ENCODE data around the gene PAX6. TPM values are rescaled to one million over a fixed set of nuclear protein-coding genes. Genes with fewer than 3 reads are reported as not detected.

Gene PAX6
- total RNA-seq, 1 donor from 2014 or later, result 2.7 TPM

DNA sequence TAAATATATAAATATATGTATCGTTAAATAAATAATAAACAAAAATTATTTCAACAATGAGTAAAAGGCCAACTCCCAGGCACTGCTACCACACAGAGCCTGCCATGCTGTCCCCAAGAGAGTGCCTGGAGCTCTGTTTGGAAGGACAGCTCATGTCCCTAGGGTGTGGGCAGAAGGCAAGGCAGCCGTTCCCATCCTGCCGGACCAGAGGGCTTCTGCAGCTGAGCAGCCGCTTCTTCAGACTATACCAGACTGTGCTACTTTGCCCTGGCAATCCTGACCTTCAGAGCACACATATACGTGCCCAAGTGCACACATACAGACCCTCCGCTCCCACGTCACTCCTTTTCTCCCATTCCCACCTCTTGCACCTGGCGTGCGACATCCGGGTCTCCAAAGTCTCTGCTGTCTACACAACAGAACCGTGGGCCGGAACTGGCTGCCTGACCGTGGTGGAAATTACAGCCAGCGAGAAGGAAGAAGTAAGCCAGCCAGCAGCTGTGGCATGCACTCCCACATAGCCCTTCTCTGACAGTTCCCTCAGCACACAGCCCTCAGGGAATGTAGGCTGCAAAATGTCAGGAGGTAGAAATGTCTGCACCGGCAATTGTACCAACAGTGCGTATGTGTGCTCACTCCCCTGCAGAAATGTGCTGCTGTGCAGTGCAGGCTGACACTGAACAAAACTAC is 24.0 kb downstream of the PAX6 start:
- Mint-ChIP-seq H3K27me3 (ENCODE audit: unreplicated experiment) (no peaks in the 10 kb centered on the region), H3K9me3 (ENCODE audit: unreplicated experiment) (no peaks in the 10 kb centered on the region), H3K4me3 (ENCODE audit: unreplicated experiment) (no peak overlapping the region), H3K36me3 (ENCODE audit: low read depth, unreplicated experiment) (no peaks in the 10 kb centered on the region), H3K27ac (ENCODE audit: unreplicated experiment) (no peak overlapping the region), H3K4me1 (ENCODE audit: unreplicated experiment) (no peaks in the 10 kb centered on the region)
- no peak for DNase-seq (ENCODE audit: low spot score)
- TF ChIP-seq, protein P1, sequence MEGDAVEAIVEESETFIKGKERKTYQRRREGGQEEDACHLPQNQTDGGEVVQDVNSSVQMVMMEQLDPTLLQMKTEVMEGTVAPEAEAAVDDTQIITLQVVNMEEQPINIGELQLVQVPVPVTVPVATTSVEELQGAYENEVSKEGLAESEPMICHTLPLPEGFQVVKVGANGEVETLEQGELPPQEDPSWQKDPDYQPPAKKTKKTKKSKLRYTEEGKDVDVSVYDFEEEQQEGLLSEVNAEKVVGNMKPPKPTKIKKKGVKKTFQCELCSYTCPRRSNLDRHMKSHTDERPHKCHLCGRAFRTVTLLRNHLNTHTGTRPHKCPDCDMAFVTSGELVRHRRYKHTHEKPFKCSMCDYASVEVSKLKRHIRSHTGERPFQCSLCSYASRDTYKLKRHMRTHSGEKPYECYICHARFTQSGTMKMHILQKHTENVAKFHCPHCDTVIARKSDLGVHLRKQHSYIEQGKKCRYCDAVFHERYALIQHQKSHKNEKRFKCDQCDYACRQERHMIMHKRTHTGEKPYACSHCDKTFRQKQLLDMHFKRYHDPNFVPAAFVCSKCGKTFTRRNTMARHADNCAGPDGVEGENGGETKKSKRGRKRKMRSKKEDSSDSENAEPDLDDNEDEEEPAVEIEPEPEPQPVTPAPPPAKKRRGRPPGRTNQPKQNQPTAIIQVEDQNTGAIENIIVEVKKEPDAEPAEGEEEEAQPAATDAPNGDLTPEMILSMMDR (IDR thresholded peaks at IDR 0.05; ENCODE audit: unreplicated experiment), result no peak

DNA sequence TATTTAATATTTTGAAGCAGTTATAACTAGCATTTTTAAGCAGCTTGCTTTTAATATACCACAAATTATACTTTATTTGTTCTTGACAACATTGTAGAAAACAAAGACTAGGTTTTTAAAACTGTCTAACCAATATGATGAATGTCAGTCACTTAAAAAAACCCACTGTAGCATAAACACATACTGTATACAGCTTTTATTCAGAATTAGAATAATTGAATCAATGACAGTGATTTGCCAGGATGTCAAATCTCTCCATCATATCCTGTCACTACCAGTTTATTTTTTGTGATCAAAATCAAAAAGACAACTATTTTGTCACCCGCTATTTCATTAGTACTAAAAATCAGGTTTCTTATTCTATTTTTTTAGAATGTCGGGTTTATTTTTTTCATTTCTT is 26.5 kb downstream of the PAX6 start:
- no peaks in the 10 kb centered on the region for H3K9me3 Mint-ChIP-seq (ENCODE audit: unreplicated experiment)
- no peaks in the 10 kb centered on the region for H3K36me3 Mint-ChIP-seq (ENCODE audit: low read depth, unreplicated experiment)
- DNase-seq (ENCODE audit: low spot score), result no peak
- H3K4me3 Mint-ChIP-seq (ENCODE audit: unreplicated experiment), result no peak overlapping the region
- H3K27me3 Mint-ChIP-seq (ENCODE audit: unreplicated experiment), result no peaks in the 10 kb centered on the region
- TF ChIP-seq, protein P1 (IDR thresholded peaks at IDR 0.05; ENCODE audit: unreplicated experiment), result no peak
- no peak overlapping the region for H3K27ac Mint-ChIP-seq (ENCODE audit: unreplicated experiment)
- no peaks in the 10 kb centered on the region for H3K4me1 Mint-ChIP-seq (ENCODE audit: unreplicated experiment)

DNA sequence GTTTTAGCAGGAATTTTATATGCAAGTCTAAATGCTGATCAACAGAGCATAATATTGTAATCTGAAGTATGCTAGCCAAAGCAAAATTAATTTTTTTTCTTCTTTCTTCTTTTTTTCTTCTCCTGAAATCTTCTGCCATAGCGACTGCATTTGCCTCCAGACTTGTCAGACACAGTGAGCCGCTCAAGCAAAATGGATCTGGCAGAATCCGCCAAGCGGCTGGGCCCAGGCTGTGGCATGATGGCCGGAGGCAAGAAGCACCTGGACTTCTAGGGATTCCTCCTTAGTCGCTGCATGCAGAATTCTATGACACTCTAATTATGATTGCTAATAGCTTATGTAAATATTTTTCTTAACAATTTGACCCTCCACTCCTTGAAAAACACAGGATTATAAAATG is 27.9 kb downstream of the PAX6 start:
- no peaks in the 10 kb centered on the region for H3K27me3 Mint-ChIP-seq (ENCODE audit: unreplicated experiment)
- no peak for DNase-seq (ENCODE audit: low spot score)
- H3K4me3 Mint-ChIP-seq (ENCODE audit: unreplicated experiment), result no peak overlapping the region
- H3K36me3 Mint-ChIP-seq (ENCODE audit: low read depth, unreplicated experiment), result no peaks in the 10 kb centered on the region
- H3K4me1 Mint-ChIP-seq (ENCODE audit: unreplicated experiment), result no peaks in the 10 kb centered on the region
- no peaks in the 10 kb centered on the region for H3K9me3 Mint-ChIP-seq (ENCODE audit: unreplicated experiment)
- H3K27ac Mint-ChIP-seq (ENCODE audit: unreplicated experiment), result no peak overlapping the region
- TF ChIP-seq, protein P1 (IDR thresholded peaks at IDR 0.05; ENCODE audit: unreplicated experiment), result no peak

DNA sequence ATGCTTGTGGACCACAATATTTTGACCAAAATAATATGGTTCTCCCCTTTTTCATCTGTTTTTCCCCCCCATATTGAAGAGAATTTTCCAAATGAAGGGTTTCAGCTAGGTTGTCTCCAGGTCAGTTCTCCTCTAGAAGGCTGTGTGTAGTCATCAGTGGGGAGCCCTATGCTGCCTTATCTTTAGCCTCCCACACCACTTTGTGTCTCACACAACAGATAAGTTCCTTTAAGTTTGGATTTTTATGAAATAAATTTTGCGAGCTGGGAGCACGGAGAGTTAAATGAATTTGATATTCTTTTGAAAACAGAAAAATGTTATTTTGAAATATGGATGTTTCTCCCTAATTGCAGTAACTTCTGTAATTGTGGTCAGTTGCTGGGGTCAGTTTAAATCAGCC is 28.9 kb downstream of the PAX6 start:
- no peak for DNase-seq (ENCODE audit: low spot score)
- H3K4me1 Mint-ChIP-seq (ENCODE audit: unreplicated experiment), result no peaks in the 10 kb centered on the region
- H3K4me3 Mint-ChIP-seq (ENCODE audit: unreplicated experiment), result no peak overlapping the region
- H3K27ac Mint-ChIP-seq (ENCODE audit: unreplicated experiment), result no peak overlapping the region
- TF ChIP-seq, protein P1 (IDR thresholded peaks at IDR 0.05; ENCODE audit: unreplicated experiment), result no peak
- no peaks in the 10 kb centered on the region for H3K36me3 Mint-ChIP-seq (ENCODE audit: low read depth, unreplicated experiment)
- no peaks in the 10 kb centered on the region for H3K27me3 Mint-ChIP-seq (ENCODE audit: unreplicated experiment)
- H3K9me3 Mint-ChIP-seq (ENCODE audit: unreplicated experiment), result no peaks in the 10 kb centered on the region

DNA sequence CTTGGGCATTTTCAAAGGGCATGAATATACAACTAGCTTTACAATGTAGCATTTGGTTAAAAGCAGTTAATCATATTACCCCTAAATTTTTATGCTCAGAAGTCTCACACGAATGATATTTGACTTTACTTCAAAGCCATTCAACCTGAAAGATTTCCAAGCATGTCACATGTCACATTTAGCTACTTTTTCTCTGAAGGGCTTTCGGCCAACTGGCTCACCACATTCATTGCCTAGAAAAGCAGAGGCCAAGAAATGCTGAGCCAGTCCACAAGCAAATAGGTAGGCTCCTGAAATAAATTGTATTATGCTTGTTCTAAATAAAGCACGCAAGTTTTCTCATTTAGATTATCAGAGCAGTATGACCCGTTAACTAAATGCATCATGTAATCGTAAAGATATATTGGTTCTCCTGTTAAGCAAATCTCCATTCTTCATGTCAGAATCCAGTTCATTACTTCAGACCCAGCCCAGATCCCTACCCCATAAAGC is 30.6 kb downstream of the PAX6 start:
- H3K4me3 Mint-ChIP-seq (ENCODE audit: unreplicated experiment), result no peak overlapping the region
- no peaks in the 10 kb centered on the region for H3K9me3 Mint-ChIP-seq (ENCODE audit: unreplicated experiment)
- H3K36me3 Mint-ChIP-seq (ENCODE audit: low read depth, unreplicated experiment), result no peaks in the 10 kb centered on the region
- H3K27me3 Mint-ChIP-seq (ENCODE audit: unreplicated experiment), result no peaks in the 10 kb centered on the region
- TF ChIP-seq, protein P1 (IDR thresholded peaks at IDR 0.05; ENCODE audit: unreplicated experiment), result no peak
- no peak overlapping the region for H3K27ac Mint-ChIP-seq (ENCODE audit: unreplicated experiment)
- H3K4me1 Mint-ChIP-seq (ENCODE audit: unreplicated experiment), result no peaks in the 10 kb centered on the region
- no peak for DNase-seq (ENCODE audit: low spot score)

Data from endothelial cell (in vitro differentiated cells).